ENCODE results near the gene TUT4. TPM values are rescaled to one million over a fixed set of nuclear protein-coding genes. Genes with fewer than 3 reads are reported as not detected.

Gene TUT4
- total RNA-seq, 1 donor from 2014 or later = 56.4 TPM

- Mint-ChIP-seq H3K4me3 (ENCODE audit: unreplicated experiment) (no peak overlapping the region), H3K27ac (ENCODE audit: unreplicated experiment) (no peak overlapping the region), H3K36me3 (ENCODE audit: unreplicated experiment) (no peaks in the 10 kb centered on the region), H3K4me1 (ENCODE audit: unreplicated experiment) (peaks cover 7% of the 10 kb centered on the region), H3K27me3 (ENCODE audit: unreplicated experiment) (peaks cover 14% of the 10 kb centered on the region), H3K9me3 (ENCODE audit: unreplicated experiment) (no peaks in the 10 kb centered on the region)
- DNase-seq (ENCODE audit: extremely low spot score, unreplicated experiment) = no peak
- TF ChIP-seq, protein P1, sequence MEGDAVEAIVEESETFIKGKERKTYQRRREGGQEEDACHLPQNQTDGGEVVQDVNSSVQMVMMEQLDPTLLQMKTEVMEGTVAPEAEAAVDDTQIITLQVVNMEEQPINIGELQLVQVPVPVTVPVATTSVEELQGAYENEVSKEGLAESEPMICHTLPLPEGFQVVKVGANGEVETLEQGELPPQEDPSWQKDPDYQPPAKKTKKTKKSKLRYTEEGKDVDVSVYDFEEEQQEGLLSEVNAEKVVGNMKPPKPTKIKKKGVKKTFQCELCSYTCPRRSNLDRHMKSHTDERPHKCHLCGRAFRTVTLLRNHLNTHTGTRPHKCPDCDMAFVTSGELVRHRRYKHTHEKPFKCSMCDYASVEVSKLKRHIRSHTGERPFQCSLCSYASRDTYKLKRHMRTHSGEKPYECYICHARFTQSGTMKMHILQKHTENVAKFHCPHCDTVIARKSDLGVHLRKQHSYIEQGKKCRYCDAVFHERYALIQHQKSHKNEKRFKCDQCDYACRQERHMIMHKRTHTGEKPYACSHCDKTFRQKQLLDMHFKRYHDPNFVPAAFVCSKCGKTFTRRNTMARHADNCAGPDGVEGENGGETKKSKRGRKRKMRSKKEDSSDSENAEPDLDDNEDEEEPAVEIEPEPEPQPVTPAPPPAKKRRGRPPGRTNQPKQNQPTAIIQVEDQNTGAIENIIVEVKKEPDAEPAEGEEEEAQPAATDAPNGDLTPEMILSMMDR (IDR thresholded peaks at IDR 0.05) = no peak
Observed at GRCh38 chr1:52592637-52593323, 39.9 kb upstream of the TUT4 start.

- Mint-ChIP-seq H3K9me3 (ENCODE audit: unreplicated experiment) (no peaks in the 10 kb centered on the region), H3K4me1 (ENCODE audit: unreplicated experiment) (peaks cover 7% of the 10 kb centered on the region), H3K36me3 (ENCODE audit: unreplicated experiment) (no peaks in the 10 kb centered on the region), H3K27me3 (ENCODE audit: unreplicated experiment) (peaks cover 7% of the 10 kb centered on the region), H3K27ac (ENCODE audit: unreplicated experiment) (no peak overlapping the region), H3K4me3 (ENCODE audit: unreplicated experiment) (no peak overlapping the region)
- TF ChIP-seq, protein P1 (IDR thresholded peaks at IDR 0.05) = no peak
- no peak for DNase-seq (ENCODE audit: extremely low spot score, unreplicated experiment)
Observed at GRCh38 chr1:52590266-52590665, 37.4 kb upstream of the TUT4 start.

- H3K27me3 Mint-ChIP-seq (ENCODE audit: unreplicated experiment) = peaks cover 17% of the 10 kb centered on the region
- H3K4me3 Mint-ChIP-seq (ENCODE audit: unreplicated experiment) = no peak overlapping the region
- no peak overlapping the region for H3K27ac Mint-ChIP-seq (ENCODE audit: unreplicated experiment)
- DNase-seq (ENCODE audit: extremely low spot score, unreplicated experiment) = no peak
- H3K36me3 Mint-ChIP-seq (ENCODE audit: unreplicated experiment) = no peaks in the 10 kb centered on the region
- H3K4me1 Mint-ChIP-seq (ENCODE audit: unreplicated experiment) = peaks cover 7% of the 10 kb centered on the region
- H3K9me3 Mint-ChIP-seq (ENCODE audit: unreplicated experiment) = no peaks in the 10 kb centered on the region
- TF ChIP-seq, protein P1 (IDR thresholded peaks at IDR 0.05) = no peak
Observed at GRCh38 chr1:52588535-52588934, 35.6 kb upstream of the TUT4 start.

DNA sequence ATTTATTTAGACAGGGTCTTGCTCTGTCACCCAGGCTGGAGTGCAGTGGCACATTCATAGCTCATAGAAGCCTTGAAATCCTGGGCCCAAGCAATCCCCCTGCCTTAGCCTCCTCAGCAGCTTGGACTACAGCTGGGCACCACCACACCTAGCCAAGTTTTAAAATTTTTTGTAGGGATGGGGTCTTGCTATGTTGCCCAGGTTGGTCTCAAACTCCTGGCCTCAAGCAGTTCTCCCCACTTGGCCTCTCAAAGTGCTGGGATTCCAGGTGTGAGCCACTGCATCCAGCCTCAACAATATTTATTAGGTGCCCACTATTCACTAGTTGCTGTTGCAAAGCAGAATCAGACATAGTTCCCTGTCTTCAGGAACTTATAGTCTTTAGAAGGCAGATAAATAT is 35.1 kb upstream of the TUT4 start:
- no peak overlapping the region for H3K27ac Mint-ChIP-seq (ENCODE audit: unreplicated experiment)
- H3K27me3 Mint-ChIP-seq (ENCODE audit: unreplicated experiment) = peaks cover 21% of the 10 kb centered on the region

DNA sequence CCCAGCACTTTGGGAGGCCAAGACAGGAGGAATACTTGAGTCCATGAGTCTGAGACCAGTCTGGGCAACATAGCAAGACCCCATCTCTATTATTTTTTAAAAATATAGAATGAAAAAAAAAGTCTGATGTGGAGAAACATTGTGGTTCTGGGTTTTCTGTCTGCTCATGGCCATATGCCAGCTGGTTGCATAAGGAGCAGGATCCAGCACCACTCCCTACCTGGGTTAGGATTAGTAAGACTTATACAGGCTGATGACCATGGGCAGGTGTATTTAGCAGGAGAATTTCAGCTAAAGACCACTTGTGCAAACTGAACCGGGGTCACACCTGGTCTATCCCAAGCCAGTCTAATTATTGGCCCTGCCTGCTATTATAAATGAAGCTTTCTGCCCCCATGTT is 32.6 kb upstream of the TUT4 start:
- H3K27ac Mint-ChIP-seq (ENCODE audit: unreplicated experiment) = no peak overlapping the region
- TF ChIP-seq, protein P1 (IDR thresholded peaks at IDR 0.05) = no peak
- no peaks in the 10 kb centered on the region for H3K4me1 Mint-ChIP-seq (ENCODE audit: unreplicated experiment)
- H3K36me3 Mint-ChIP-seq (ENCODE audit: unreplicated experiment) = no peaks in the 10 kb centered on the region
- DNase-seq (ENCODE audit: extremely low spot score, unreplicated experiment) = no peak
- no peak overlapping the region for H3K4me3 Mint-ChIP-seq (ENCODE audit: unreplicated experiment)
- H3K27me3 Mint-ChIP-seq (ENCODE audit: unreplicated experiment) = peaks cover 36% of the 10 kb centered on the region
- H3K9me3 Mint-ChIP-seq (ENCODE audit: unreplicated experiment) = no peaks in the 10 kb centered on the region

More for the DNA sequence above, 35.1 kb upstream of the TUT4 start:
- no peak for DNase-seq (ENCODE audit: extremely low spot score, unreplicated experiment)
- H3K4me3 Mint-ChIP-seq (ENCODE audit: unreplicated experiment) = no peak overlapping the region
- H3K36me3 Mint-ChIP-seq (ENCODE audit: unreplicated experiment) = no peaks in the 10 kb centered on the region
- TF ChIP-seq, protein P1 (IDR thresholded peaks at IDR 0.05) = no peak
- no peaks in the 10 kb centered on the region for H3K9me3 Mint-ChIP-seq (ENCODE audit: unreplicated experiment)
- peaks cover 7% of the 10 kb centered on the region for H3K4me1 Mint-ChIP-seq (ENCODE audit: unreplicated experiment)
